Esophagus muscularis mucosa (tissue), 4 donors: Measurements from ENCODE around the gene DSCAML1. TPM values are rescaled to one million over a fixed set of nuclear protein-coding genes. Genes with fewer than 3 reads are reported as not detected.

Source experiments
- DNase-seq: peaks from one replicate; pipeline ENCODE4 v3.0.0-alpha.2; 2017; ENCODE audit errors: extremely low spot score
- H3K27ac ChIP-seq, 4 donors: fragments of 200-600 bp; sonication (generic); replicated peaks in 1 of 4; 1 replicate in 3 of 4; 2 replicates in 1 of 4; pipeline ENCODE4 v1.5.1; 2016 to 2019; ENCODE audit warnings: mild to moderate bottlenecking in 1 of 4
- H3K27me3 ChIP-seq, 4 donors: fragments of 200-600 bp; sonication (generic); one replicate each; pipeline versions ENCODE4 v1.5.1 to v1.6.0; 2016 to 2019
- H3K36me3 ChIP-seq, 4 donors: fragments of 200-600 bp; sonication (generic); one replicate each; pipeline ENCODE4 v1.5.1; 2016 to 2019
- H3K4me1 ChIP-seq, 4 donors: fragments of 200-600 bp; sonication (generic); one replicate each; pipeline ENCODE4 v1.5.1; 2016 to 2019
- H3K4me3 ChIP-seq, 4 donors: fragments of 200-600 bp; sonication (generic); 1 replicate in 2 of 4; 2 replicates in 2 of 4; pipeline ENCODE4 v1.5.1; 2016 to 2019; ENCODE audit warnings: mild to moderate bottlenecking in 4 of 4, moderate library complexity in 1 of 4
- H3K9me3 ChIP-seq, 4 donors: fragments of 200-600 bp; sonication (generic); 1 replicate in 3 of 4; 2 replicates in 1 of 4; pipeline ENCODE4 v1.5.1; 2016 to 2019
- EP300 ChIP-seq: sonication (generic); formaldehyde crosslinking; IDR thresholded peaks from one replicate; pipeline ENCODE4 v1.6.1; 2017; ENCODE audit warnings: antibody characterized with exemption
- POLR2A ChIP-seq: fragments of 450-650 bp; IDR thresholded peaks from one replicate; pipeline ENCODE4 v1.6.1; 2017; ENCODE audit warnings: antibody characterized with exemption, moderate library complexity, mild to moderate bottlenecking, low read depth
- POLR2AphosphoS5 ChIP-seq, 2 donors: sonication (generic); formaldehyde crosslinking; IDR thresholded peaks; one replicate each; pipeline ENCODE4 v1.6.1; 2017; ENCODE audit warnings: antibody characterized with exemption in 2 of 2
- WGBS: methylation state at CpG from one replicate; pipeline ENCODE4 v1.1.5; 2018; 5-methylcytosine and 5-hydroxymethylcytosine counted together
- intact Hi-C: fragments of 100-400 bp; cut with DNase I; formaldehyde crosslinking; loops from one replicate; pipeline ENCODE4 v1.15.1; 2023
- total RNA-seq, 4 donors: library from RNA; depleted of rRNA; stranded (reverse); fragments of >200 nt; gene quantifications; one replicate each; pipeline versions ENCODE4 v1.1.0 to v1.2.1, GENCODE V29; 2016
- TF ChIP-seq, protein P1 (sequence below), 3 experiments: fragments of 200-600 bp in 2 of 3; fragments of 450-650 bp in 1 of 3; sonication (generic) in 2 of 3; IDR thresholded peaks; one replicate each; pipeline ENCODE4 v1.5.1; 2017 to 2019; ENCODE audit warnings: antibody characterized with exemption in 3 of 3, mild to moderate bottlenecking in 2 of 3, moderate library complexity in 1 of 3

Gene DSCAML1
- total RNA-seq, 4 donors from 2014 or later = 0.50 to 5.8 (median 1.2) TPM

- intact Hi-C loops = no loop called here
- Histone ChIP-seq H3K9me3 (no peaks in the 10 kb centered on the region), H3K27me3 (peaks cover 0 to 8% (median 0%) of the 10 kb centered on the region in 4 donors), H3K27ac (no peak overlapping the region), H3K36me3 (no peaks in the 10 kb centered on the region), H3K4me1 (no peaks in the 10 kb centered on the region), H3K4me3 (no peak overlapping the region)
- 87% methylated on average over 11 of the region's 12 CpGs for WGBS
- DNase-seq = no peak
- TF ChIP-seq, protein P1, sequence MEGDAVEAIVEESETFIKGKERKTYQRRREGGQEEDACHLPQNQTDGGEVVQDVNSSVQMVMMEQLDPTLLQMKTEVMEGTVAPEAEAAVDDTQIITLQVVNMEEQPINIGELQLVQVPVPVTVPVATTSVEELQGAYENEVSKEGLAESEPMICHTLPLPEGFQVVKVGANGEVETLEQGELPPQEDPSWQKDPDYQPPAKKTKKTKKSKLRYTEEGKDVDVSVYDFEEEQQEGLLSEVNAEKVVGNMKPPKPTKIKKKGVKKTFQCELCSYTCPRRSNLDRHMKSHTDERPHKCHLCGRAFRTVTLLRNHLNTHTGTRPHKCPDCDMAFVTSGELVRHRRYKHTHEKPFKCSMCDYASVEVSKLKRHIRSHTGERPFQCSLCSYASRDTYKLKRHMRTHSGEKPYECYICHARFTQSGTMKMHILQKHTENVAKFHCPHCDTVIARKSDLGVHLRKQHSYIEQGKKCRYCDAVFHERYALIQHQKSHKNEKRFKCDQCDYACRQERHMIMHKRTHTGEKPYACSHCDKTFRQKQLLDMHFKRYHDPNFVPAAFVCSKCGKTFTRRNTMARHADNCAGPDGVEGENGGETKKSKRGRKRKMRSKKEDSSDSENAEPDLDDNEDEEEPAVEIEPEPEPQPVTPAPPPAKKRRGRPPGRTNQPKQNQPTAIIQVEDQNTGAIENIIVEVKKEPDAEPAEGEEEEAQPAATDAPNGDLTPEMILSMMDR (IDR thresholded peaks at IDR 0.05) = no peak
- no peak for TF ChIP-seq POLR2AphosphoS5 (IDR thresholded peaks at IDR 0.05)
- no peak for TF ChIP-seq EP300
- TF ChIP-seq POLR2A = no peak
Measured at GRCh38 chr11:117418737-117419481, 378.1 kb downstream of the DSCAML1 start.

GRCh38 chr11:117417856-117418255, 379.2 kb downstream of the DSCAML1 start:
- H3K4me1 ChIP-seq = no peaks in the 10 kb centered on the region
- H3K9me3 ChIP-seq = no peaks in the 10 kb centered on the region
- peaks cover 0 to 8% (median 0%) of the 10 kb centered on the region in 4 donors for H3K27me3 ChIP-seq
- WGBS = 85% methylated on average over 12 of the region's 12 CpGs
- H3K36me3 ChIP-seq = peaks cover 0 to 7% (median 1%) of the 10 kb centered on the region in 4 donors
- intact Hi-C loops = no loop called here
- H3K4me3 ChIP-seq = no peak overlapping the region
- TF ChIP-seq, protein P1 (IDR thresholded peaks at IDR 0.05) = no peak
- TF ChIP-seq EP300 (no peak), POLR2A (no peak), POLR2AphosphoS5 (IDR thresholded peaks at IDR 0.05) (no peak)
- no peak overlapping the region for H3K27ac ChIP-seq
- DNase-seq = no peak

DNA sequence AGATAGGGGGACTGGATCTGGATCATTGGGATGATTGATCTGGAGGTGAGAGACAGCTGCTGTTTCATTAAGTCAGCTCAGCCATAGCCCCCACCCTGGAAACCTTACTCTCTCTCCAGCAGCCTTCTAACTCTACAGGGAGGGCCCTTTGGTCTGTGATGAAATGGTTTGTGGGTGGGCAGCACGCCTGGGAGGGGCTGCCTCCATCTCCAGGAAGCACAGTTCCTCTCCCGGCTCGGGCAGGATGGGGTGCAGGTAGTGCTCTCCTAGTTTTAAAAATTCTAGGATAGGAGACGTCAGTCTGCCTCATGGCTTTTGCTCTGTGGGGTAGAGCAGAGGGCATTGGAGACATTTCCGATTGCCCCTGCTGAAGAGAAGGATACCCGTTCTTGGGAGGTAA, 379.7 kb downstream of the DSCAML1 start:
- intact Hi-C loops = no loop called here
- H3K9me3 ChIP-seq = no peaks in the 10 kb centered on the region
- H3K27me3 ChIP-seq = peaks cover 0 to 8% (median 0%) of the 10 kb centered on the region in 4 donors
- H3K36me3 ChIP-seq = peaks cover 0 to 12% (median 4%) of the 10 kb centered on the region in 4 donors
- no peak for DNase-seq
- 58% methylated on average over 4 of the region's 6 CpGs for WGBS
- H3K27ac ChIP-seq = no peak overlapping the region
- TF ChIP-seq, protein P1 (IDR thresholded peaks at IDR 0.05) = no peak
- TF ChIP-seq EP300 = no peak
- TF ChIP-seq POLR2AphosphoS5 (IDR thresholded peaks at IDR 0.05) = no peak
- TF ChIP-seq POLR2A = no peak
- no peak overlapping the region for H3K4me3 ChIP-seq
- no peaks in the 10 kb centered on the region for H3K4me1 ChIP-seq

DNA sequence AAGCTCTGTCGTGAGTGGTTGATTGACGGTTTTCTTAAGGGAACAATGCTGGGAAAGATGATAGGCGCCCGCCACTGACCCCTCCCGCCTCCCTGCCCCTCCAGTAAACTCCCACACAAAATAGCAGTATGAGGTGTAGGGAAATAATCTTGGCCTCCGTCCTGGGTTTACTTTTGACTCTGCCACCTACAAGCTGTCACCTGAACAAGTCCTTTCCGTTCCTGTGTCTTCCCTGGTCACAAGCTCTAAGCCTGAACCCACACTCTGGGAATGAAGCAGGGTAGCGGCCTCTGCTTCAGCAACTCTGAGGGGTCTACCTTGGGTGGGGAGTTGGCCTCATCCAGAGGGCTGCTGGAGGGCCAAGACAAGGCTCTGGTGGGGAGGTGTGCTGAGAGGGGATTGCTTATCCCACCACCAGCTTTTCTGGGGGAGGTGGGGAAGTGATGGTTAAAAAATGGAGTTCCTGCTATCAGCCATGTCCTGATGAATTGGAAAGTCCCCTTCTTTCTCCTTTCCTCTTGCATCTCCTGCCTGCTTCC, 381.6 kb downstream of the DSCAML1 start:
- Histone ChIP-seq H3K27ac (no peak overlapping the region), H3K4me1 (no peaks in the 10 kb centered on the region), H3K4me3 (no peak overlapping the region), H3K36me3 (peaks cover 0 to 31% (median 16%) of the 10 kb centered on the region in 4 donors), H3K9me3 (no peaks in the 10 kb centered on the region), H3K27me3 (peaks cover 0 to 7% (median 0%) of the 10 kb centered on the region in 4 donors)
- 92% methylated on average over 8 of the region's 8 CpGs for WGBS
- TF ChIP-seq EP300 (no peak), POLR2AphosphoS5 (IDR thresholded peaks at IDR 0.05) (no peak), POLR2A (no peak)
- TF ChIP-seq, protein P1 (IDR thresholded peaks at IDR 0.05) = no peak
- intact Hi-C loops = no loop called here
- no peak for DNase-seq
